Measurements from ENCODE around the gene KIFC1. TPM values are rescaled to one million over a fixed set of nuclear protein-coding genes. Genes with fewer than 3 reads are reported as not detected.
A peak's percentile ranks its signal among the peaks of the same experiment; 100 is the strongest.

The KIFC1 gene
- polyA plus RNA-seq, 1 of the 3 experiments (the other 2 are of a cell fraction) = 35.9 TPM

GRCh38 chr6:33414592-33415271, 23.1 kb downstream of the KIFC1 start:
- H3K9me3 ChIP-seq = no peaks in the 10 kb centered on the region
- H3F3A ChIP-seq (replicated peaks; ENCODE audit: insufficient read depth) = peaks cover 27% of the 10 kb centered on the region
- no peak overlapping the region; a peak in 1 of 4 replicates for H3K4me3 ChIP-seq (ENCODE audit: low read depth in 2 of 2, low read length in 1 of 2)
- CTCF ChIA-PET = interaction anchor here (0.7 to 1.6 kb wide), 4 partner anchors 10 to 11 kb away, joined by 3 to 8 read pairs (median 3); no protein-coding TSS in a partner anchor
- no peak overlapping the region for H2AFZ ChIP-seq (ENCODE audit: low read depth)
- H3K9ac ChIP-seq = no peak overlapping the region
- peaks cover 18 to 42% of the 10 kb centered on the region in 2 experiments for H3K36me3 ChIP-seq (replicated peaks in 1 of 2; ENCODE audit: control insufficient read depth in 1 of 2, insufficient read depth in 2 of 2, low read length in 1 of 2)
- peak overlapping the region; percentile 94 for H3K4me2 ChIP-seq
- H4K20me1 ChIP-seq (ENCODE audit: insufficient read depth) = 0 out of 2 replicates have a peak, but pooled peaks cover 5% of the 10 kb centered on the region
- POLR2A ChIA-PET = no interaction called here
- H3K9me2 ChIP-seq = no peaks in the 10 kb centered on the region
- TF ChIP-seq CTCF (IDR thresholded peaks at IDR 0.05) = peak; percentile 58
- no peak for TF ChIP-seq FOXM1 (IDR thresholded peaks at IDR 0.05; ENCODE audit: low read depth)
- H3K27me3 ChIP-seq (ENCODE audit: insufficient read depth) = no peaks in the 10 kb centered on the region
- WGBS (ENCODE audit: low lambda C conversion rate) = 90% methylated on average over 6 of the region's 12 CpGs
- peak; percentile 65 for DNase-seq
- peak overlapping the region in 1 of 2 experiments; percentile 26; a peak in 2 of 4 replicates for H3K27ac ChIP-seq (ENCODE audit: low read depth in 2 of 2, low read length in 1 of 2)
- H3K4me1 ChIP-seq (ENCODE audit: control insufficient read depth in 1 of 2, insufficient read depth in 2 of 2, low read depth in 1 of 2, low read length in 1 of 2) = peaks cover 22 to 44% of the 10 kb centered on the region in 2 experiments
- peaks cover 66% of the 10 kb centered on the region for H3K79me2 ChIP-seq (ENCODE audit: insufficient read depth)

- ChIA-PET CTCF (interaction anchor here (1.1 kb wide), 1 partner anchor 11 kb away, joined by 3 read pairs; no protein-coding TSS in a partner anchor), POLR2A (no interaction called here)
- Histone ChIP-seq H3F3A (replicated peaks; ENCODE audit: insufficient read depth) (peaks cover 26% of the 10 kb centered on the region), H2AFZ (ENCODE audit: low read depth) (no peak overlapping the region), H3K9ac (peak overlapping the region; percentile 35; the same call in 1 of the 2 replicates), H3K4me1 (ENCODE audit: control insufficient read depth in 1 of 2, insufficient read depth in 2 of 2, low read depth in 1 of 2, low read length in 1 of 2) (peaks cover 22 to 46% of the 10 kb centered on the region in 2 experiments), H3K9me2 (no peaks in the 10 kb centered on the region), H3K4me3 (ENCODE audit: low read depth in 2 of 2, low read length in 1 of 2) (peak overlapping the region; percentile 68 to 87; a peak in 2 of 4 replicates), H3K4me2 (peak overlapping the region; percentile 94), H3K79me2 (ENCODE audit: insufficient read depth) (peaks cover 66% of the 10 kb centered on the region), H3K36me3 (replicated peaks in 1 of 2; ENCODE audit: control insufficient read depth in 1 of 2, insufficient read depth in 2 of 2, low read length in 1 of 2) (peaks cover 18 to 42% of the 10 kb centered on the region in 2 experiments), H4K20me1 (ENCODE audit: insufficient read depth) (0 out of 2 replicates have a peak, but pooled peaks cover 5% of the 10 kb centered on the region), H3K27me3 (ENCODE audit: insufficient read depth) (no peaks in the 10 kb centered on the region), H3K9me3 (no peaks in the 10 kb centered on the region), H3K27ac (ENCODE audit: low read depth in 2 of 2, low read length in 1 of 2) (peak overlapping the region in 1 of 2 experiments; percentile 91; a peak in 3 of 4 replicates)
- no peak for DNase-seq
- WGBS (ENCODE audit: low lambda C conversion rate) = 82% methylated on average over 9 of the region's 9 CpGs
- TF ChIP-seq NRF1 (IDR thresholded peaks at IDR 0.05; ENCODE audit: low read depth, low read length) = no peak
- TF ChIP-seq NFIC (IDR thresholded peaks at IDR 0.05; ENCODE audit: borderline replicate concordance) = no peak
- no peak for TF ChIP-seq MEF2A (IDR thresholded peaks at IDR 0.05; ENCODE audit: borderline replicate concordance, low read depth)
- no peak for TF ChIP-seq TAF1 (IDR thresholded peaks at IDR 0.05; ENCODE audit: borderline replicate concordance, low read depth, low read length)
- TF ChIP-seq SMC3 (IDR thresholded peaks at IDR 0.05; ENCODE audit: low read depth, low read length) = no peak
- no peak for TF ChIP-seq RXRA (IDR thresholded peaks at IDR 0.05; ENCODE audit: borderline replicate concordance, low read depth)
- TF ChIP-seq, protein P1, sequence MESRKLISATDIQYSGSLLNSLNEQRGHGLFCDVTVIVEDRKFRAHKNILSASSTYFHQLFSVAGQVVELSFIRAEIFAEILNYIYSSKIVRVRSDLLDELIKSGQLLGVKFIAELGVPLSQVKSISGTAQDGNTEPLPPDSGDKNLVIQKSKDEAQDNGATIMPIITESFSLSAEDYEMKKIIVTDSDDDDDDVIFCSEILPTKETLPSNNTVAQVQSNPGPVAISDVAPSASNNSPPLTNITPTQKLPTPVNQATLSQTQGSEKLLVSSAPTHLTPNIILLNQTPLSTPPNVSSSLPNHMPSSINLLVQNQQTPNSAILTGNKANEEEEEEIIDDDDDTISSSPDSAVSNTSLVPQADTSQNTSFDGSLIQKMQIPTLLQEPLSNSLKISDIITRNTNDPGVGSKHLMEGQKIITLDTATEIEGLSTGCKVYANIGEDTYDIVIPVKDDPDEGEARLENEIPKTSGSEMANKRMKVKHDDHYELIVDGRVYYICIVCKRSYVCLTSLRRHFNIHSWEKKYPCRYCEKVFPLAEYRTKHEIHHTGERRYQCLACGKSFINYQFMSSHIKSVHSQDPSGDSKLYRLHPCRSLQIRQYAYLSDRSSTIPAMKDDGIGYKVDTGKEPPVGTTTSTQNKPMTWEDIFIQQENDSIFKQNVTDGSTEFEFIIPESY (IDR thresholded peaks at IDR 0.05; ENCODE audit: borderline replicate concordance, low read depth) = no peak
- TF ChIP-seq, protein P2, sequence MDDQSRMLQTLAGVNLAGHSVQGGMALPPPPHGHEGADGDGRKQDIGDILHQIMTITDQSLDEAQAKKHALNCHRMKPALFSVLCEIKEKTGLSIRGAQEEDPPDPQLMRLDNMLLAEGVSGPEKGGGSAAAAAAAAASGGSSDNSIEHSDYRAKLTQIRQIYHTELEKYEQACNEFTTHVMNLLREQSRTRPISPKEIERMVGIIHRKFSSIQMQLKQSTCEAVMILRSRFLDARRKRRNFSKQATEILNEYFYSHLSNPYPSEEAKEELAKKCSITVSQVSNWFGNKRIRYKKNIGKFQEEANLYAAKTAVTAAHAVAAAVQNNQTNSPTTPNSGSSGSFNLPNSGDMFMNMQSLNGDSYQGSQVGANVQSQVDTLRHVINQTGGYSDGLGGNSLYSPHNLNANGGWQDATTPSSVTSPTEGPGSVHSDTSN (IDR thresholded peaks at IDR 0.05) = no peak
- TF ChIP-seq USF1 (IDR thresholded peaks at IDR 0.05; ENCODE audit: borderline replicate concordance, low read depth) = no peak
- TF ChIP-seq CHD2 (IDR thresholded peaks at IDR 0.05; ENCODE audit: low read length, partially characterized antibody) = no peak
- TF ChIP-seq GATA2 (CRISPR knock-in tag; IDR thresholded peaks at IDR 0.05) = no peak
- TF ChIP-seq, protein P3, sequence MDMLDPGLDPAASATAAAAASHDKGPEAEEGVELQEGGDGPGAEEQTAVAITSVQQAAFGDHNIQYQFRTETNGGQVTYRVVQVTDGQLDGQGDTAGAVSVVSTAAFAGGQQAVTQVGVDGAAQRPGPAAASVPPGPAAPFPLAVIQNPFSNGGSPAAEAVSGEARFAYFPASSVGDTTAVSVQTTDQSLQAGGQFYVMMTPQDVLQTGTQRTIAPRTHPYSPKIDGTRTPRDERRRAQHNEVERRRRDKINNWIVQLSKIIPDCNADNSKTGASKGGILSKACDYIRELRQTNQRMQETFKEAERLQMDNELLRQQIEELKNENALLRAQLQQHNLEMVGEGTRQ (IDR thresholded peaks at IDR 0.05; ENCODE audit: borderline replicate concordance, low read depth, low read length) = no peak
- no peak for TF ChIP-seq EZH2phosphoT487 (IDR thresholded peaks at IDR 0.05; ENCODE audit: borderline replicate concordance, low read depth)
- no peak for TF ChIP-seq JUND (IDR thresholded peaks at IDR 0.05)
- no peak for TF ChIP-seq TEAD4 (IDR thresholded peaks at IDR 0.05; ENCODE audit: borderline replicate concordance, insufficient read depth)
- TF ChIP-seq FOXJ3 (CRISPR knock-in tag; IDR thresholded peaks at IDR 0.05) = no peak
Observed at GRCh38 chr6:33415831-33416230, 24.2 kb downstream of the KIFC1 start.

Data from SK-N-SH (cell line).